Measurements from ENCODE around the gene MT1A.

DNA sequence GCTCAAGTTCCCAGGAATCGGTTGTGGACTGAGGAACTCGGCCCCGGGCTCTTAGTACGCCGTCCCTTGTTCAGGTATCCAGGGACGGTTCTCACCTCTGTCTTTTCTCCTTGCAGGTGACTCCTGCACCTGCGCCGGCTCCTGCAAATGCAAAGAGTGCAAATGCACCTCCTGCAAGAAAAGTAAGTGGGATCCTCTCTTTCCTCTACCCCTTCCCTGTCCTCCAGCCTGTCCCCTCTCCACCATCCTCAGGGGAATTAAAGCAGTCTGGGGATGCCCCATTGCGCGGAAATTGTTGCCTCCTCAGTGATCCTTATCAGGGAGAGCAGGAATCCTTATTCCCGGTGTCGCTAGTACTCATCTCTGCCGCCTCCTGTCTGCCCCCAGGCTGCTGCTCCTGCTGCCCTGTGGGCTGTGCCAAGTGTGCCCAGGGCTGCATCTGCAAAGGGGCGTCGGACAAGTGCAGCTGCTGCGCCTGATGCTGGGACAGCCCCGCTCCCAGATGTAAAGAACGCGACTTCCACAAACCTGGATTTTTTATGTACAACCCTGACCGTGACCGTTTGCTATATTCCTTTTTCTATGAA, 29.5 kb upstream of the MT1A start:
- no peak for TF ChIP-seq EZH2phosphoT487 (IDR thresholded peaks at IDR 0.05; ENCODE audit: borderline replicate concordance, low read length)
- TF ChIP-seq, protein P1, sequence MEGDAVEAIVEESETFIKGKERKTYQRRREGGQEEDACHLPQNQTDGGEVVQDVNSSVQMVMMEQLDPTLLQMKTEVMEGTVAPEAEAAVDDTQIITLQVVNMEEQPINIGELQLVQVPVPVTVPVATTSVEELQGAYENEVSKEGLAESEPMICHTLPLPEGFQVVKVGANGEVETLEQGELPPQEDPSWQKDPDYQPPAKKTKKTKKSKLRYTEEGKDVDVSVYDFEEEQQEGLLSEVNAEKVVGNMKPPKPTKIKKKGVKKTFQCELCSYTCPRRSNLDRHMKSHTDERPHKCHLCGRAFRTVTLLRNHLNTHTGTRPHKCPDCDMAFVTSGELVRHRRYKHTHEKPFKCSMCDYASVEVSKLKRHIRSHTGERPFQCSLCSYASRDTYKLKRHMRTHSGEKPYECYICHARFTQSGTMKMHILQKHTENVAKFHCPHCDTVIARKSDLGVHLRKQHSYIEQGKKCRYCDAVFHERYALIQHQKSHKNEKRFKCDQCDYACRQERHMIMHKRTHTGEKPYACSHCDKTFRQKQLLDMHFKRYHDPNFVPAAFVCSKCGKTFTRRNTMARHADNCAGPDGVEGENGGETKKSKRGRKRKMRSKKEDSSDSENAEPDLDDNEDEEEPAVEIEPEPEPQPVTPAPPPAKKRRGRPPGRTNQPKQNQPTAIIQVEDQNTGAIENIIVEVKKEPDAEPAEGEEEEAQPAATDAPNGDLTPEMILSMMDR (IDR thresholded peaks at IDR 0.05; ENCODE audit: low read depth, low read length, poor library complexity, severe bottlenecking) = no peak
